Measurements from ENCODE around the gene SDK1.

GRCh38 chr7:3463696-3464095, 162.6 kb downstream of the SDK1 start:
- TF ChIP-seq, protein P1, sequence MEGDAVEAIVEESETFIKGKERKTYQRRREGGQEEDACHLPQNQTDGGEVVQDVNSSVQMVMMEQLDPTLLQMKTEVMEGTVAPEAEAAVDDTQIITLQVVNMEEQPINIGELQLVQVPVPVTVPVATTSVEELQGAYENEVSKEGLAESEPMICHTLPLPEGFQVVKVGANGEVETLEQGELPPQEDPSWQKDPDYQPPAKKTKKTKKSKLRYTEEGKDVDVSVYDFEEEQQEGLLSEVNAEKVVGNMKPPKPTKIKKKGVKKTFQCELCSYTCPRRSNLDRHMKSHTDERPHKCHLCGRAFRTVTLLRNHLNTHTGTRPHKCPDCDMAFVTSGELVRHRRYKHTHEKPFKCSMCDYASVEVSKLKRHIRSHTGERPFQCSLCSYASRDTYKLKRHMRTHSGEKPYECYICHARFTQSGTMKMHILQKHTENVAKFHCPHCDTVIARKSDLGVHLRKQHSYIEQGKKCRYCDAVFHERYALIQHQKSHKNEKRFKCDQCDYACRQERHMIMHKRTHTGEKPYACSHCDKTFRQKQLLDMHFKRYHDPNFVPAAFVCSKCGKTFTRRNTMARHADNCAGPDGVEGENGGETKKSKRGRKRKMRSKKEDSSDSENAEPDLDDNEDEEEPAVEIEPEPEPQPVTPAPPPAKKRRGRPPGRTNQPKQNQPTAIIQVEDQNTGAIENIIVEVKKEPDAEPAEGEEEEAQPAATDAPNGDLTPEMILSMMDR (IDR thresholded peaks at IDR 0.05; ENCODE audit: low read depth, low read length) = no peak
- no peak for TF ChIP-seq POLR2A (IDR thresholded peaks at IDR 0.05; ENCODE audit: extremely low read depth, insufficient read length)

All from NB4 (cell line).